Neural progenitor cell (in vitro differentiated cells): ENCODE results near the gene RHBDD1. TPM values are rescaled to one million over a fixed set of nuclear protein-coding genes. Genes with fewer than 3 reads are reported as not detected.

Experiments
- DNase-seq: peaks from one replicate; pipeline ENCODE4 v3.0.0-alpha.2; 2016; ENCODE audit warnings: low spot score
- H2AFZ ChIP-seq: fragments of 200-600 bp; sonication (generic); replicated peaks from 2 replicates; pipeline ENCODE4 v1.6.1; 2016; ENCODE audit warnings: antibody characterized with exemption
- H3F3A ChIP-seq: fragments of 200-600 bp; sonication (generic); 2 replicates; pipeline ENCODE4 v1.6.1; 2016; ENCODE audit warnings: antibody characterized with exemption, low read depth
- H3K27ac ChIP-seq: fragments of 200-600 bp; sonication (generic); 2 replicates; pipeline ENCODE4 v1.5.1; 2016; ENCODE audit warnings: mild to moderate bottlenecking
- H3K27me3 ChIP-seq: fragments of 200-600 bp; sonication (generic); 2 replicates; pipeline ENCODE4 v1.6.1; 2016; ENCODE audit warnings: mild to moderate bottlenecking, moderate library complexity
- H3K36me3 ChIP-seq: fragments of 200-600 bp; sonication (generic); 2 replicates; pipeline ENCODE4 v1.5.1; 2016
- H3K4me1 ChIP-seq: fragments of 200-600 bp; sonication (generic); 2 replicates; pipeline ENCODE4 v1.6.1; 2016; ENCODE audit warnings: mixed run types
- H3K4me2 ChIP-seq: fragments of 200-600 bp; sonication (generic); 2 replicates; pipeline ENCODE4 v1.6.1; 2016
- H3K4me3 ChIP-seq: fragments of 200-600 bp; sonication (generic); 2 replicates; pipeline ENCODE4 v1.5.1; 2016
- H3K79me2 ChIP-seq: fragments of 200-600 bp; sonication (generic); 2 replicates; pipeline ENCODE4 v1.6.1; 2016; ENCODE audit warnings: low read depth
- H3K9ac ChIP-seq: fragments of 200-600 bp; sonication (generic); 2 replicates; pipeline ENCODE4 v1.6.1; 2016
- H3K9me3 ChIP-seq: fragments of 200-600 bp; sonication (generic); 2 replicates; pipeline ENCODE4 v1.5.1; 2016; ENCODE audit warnings: low read depth
- H4K20me1 ChIP-seq: fragments of 200-600 bp; sonication (generic); 2 replicates; pipeline ENCODE4 v1.6.1; 2016; ENCODE audit warnings: low read depth
- H3K27ac Mint-ChIP-seq: 3 replicates; pipeline ENCODE4 v1.8.0; 2021; ENCODE audit warnings: mixed read lengths
- H3K27me3 Mint-ChIP-seq: 2 replicates; pipeline ENCODE4 v1.8.0; 2022; ENCODE audit warnings: low read depth, mild to moderate bottlenecking, inconsistent platforms, moderate library complexity, mixed read lengths; ENCODE audit not compliant: insufficient read depth
- H3K36me3 Mint-ChIP-seq: 3 replicates; pipeline ENCODE4 v1.8.0; 2021; ENCODE audit warnings: mixed read lengths
- H3K4me1 Mint-ChIP-seq: 3 replicates; pipeline ENCODE4 v1.8.0; 2021; ENCODE audit warnings: mixed read lengths
- H3K4me3 Mint-ChIP-seq: 3 replicates; pipeline ENCODE4 v1.8.0; 2021; ENCODE audit warnings: mild to moderate bottlenecking, moderate library complexity, mixed read lengths
- H3K9me3 Mint-ChIP-seq: 3 replicates; pipeline ENCODE4 v1.8.0; 2020; ENCODE audit warnings: mixed read lengths
- EZH2 ChIP-seq: fragments of 200-600 bp; sonication (generic); IDR thresholded peaks from 2 replicates; pipeline ENCODE4 v1.6.1; 2017; ENCODE audit warnings: antibody characterized with exemption, mild to moderate bottlenecking, moderate library complexity
- EZH2phosphoT487 ChIP-seq: fragments of 200-600 bp; sonication (generic); IDR thresholded peaks from 2 replicates; pipeline ENCODE4 v1.6.1; 2017; ENCODE audit warnings: antibody characterized with exemption
- total RNA-seq: library from RNA; depleted of rRNA; stranded (reverse); fragments of >200 nt; gene quantifications from 2 replicates; pipeline ENCODE4 v1.2.3, GENCODE V29; 2015; ENCODE audit warnings: low replicate concordance
- TF ChIP-seq, protein P1 (sequence below): fragments of 200-600 bp; sonication (generic); IDR thresholded peaks from 2 replicates; pipeline ENCODE4 v1.5.1; 2017; ENCODE audit warnings: antibody characterized with exemption, mild to moderate bottlenecking

Gene RHBDD1
- total RNA-seq, 1 donor from 2014 or later = 15.1 TPM

DNA sequence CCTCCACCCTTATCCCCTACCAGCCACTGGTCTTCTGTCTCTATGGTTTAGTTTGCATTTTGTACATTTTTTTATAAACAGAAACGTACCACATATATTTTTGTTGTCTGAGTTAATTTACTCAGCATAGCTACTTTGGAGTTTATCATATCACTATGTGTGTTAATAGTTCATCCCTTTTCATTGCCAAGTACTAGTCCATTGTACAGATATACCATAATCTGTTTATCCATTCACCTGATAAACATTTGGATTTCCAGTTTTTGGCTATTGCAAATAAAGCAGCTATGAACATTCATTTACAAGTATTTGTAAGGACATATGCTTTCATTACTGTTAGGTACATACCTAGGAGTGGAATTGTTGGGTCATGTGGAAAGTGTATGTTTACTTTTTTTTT, 123.6 kb downstream of the RHBDD1 start:
- no peak for DNase-seq
- no peak overlapping the region for H3K9ac ChIP-seq
- no peaks in the 10 kb centered on the region for H3F3A ChIP-seq
- H2AFZ ChIP-seq = no peak overlapping the region
- TF ChIP-seq, protein P1, sequence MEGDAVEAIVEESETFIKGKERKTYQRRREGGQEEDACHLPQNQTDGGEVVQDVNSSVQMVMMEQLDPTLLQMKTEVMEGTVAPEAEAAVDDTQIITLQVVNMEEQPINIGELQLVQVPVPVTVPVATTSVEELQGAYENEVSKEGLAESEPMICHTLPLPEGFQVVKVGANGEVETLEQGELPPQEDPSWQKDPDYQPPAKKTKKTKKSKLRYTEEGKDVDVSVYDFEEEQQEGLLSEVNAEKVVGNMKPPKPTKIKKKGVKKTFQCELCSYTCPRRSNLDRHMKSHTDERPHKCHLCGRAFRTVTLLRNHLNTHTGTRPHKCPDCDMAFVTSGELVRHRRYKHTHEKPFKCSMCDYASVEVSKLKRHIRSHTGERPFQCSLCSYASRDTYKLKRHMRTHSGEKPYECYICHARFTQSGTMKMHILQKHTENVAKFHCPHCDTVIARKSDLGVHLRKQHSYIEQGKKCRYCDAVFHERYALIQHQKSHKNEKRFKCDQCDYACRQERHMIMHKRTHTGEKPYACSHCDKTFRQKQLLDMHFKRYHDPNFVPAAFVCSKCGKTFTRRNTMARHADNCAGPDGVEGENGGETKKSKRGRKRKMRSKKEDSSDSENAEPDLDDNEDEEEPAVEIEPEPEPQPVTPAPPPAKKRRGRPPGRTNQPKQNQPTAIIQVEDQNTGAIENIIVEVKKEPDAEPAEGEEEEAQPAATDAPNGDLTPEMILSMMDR = no peak
- no peak for TF ChIP-seq EZH2
- no peak for TF ChIP-seq EZH2phosphoT487
- H3K4me3 ChIP-seq = no peak overlapping the region
- no peak overlapping the region for H3K27ac ChIP-seq
- H4K20me1 ChIP-seq = no peaks in the 10 kb centered on the region
- no peaks in the 10 kb centered on the region for H3K27me3 ChIP-seq
- Mint-ChIP-seq H3K36me3 (peaks cover 3% of the 10 kb centered on the region), H3K9me3 (peaks cover 9% of the 10 kb centered on the region), H3K4me1 (no peaks in the 10 kb centered on the region), H3K4me3 (no peak overlapping the region), H3K27ac (no peak overlapping the region), H3K27me3 (no peaks in the 10 kb centered on the region)
- H3K79me2 ChIP-seq = no peaks in the 10 kb centered on the region
- peaks cover 5% of the 10 kb centered on the region for H3K4me1 ChIP-seq
- H3K4me2 ChIP-seq = no peak overlapping the region
- H3K36me3 ChIP-seq = no peaks in the 10 kb centered on the region
- H3K9me3 ChIP-seq = no peaks in the 10 kb centered on the region

DNA sequence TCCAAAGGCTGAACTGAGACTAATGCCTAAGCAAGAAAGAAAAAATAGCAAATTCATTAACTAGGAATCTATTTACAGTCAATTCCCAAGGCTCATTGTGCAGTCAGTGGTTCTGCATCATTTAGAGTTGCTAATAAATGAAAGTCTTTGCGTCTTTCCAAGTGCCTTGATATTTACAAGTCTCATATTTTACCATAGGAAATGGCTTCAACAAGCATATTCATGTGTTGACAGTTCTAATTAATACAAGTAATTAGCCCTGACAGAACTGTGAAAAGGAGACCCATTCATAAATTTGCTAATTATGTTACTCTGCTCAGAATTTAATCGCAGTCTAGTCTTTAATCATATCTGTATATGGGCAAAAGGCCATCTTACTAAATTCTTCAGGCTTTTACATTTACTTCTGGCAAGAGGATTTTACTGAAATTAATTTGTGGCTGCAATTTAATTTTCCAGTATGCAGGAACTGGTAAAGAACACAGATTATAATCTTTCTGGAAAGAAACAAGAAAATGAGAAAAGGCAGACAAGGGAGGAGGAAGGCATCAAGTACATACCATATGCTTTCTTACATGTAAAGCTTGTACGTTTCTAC, 126.4 kb downstream of the RHBDD1 start:
- no peak overlapping the region for H3K4me3 Mint-ChIP-seq
- Histone ChIP-seq H3K9me3 (no peaks in the 10 kb centered on the region), H3K79me2 (no peaks in the 10 kb centered on the region), H3K9ac (no peak overlapping the region), H3K27ac (no peak overlapping the region), H2AFZ (no peak overlapping the region), H3K4me3 (no peak overlapping the region), H4K20me1 (no peaks in the 10 kb centered on the region), H3K4me1 (peaks cover 5% of the 10 kb centered on the region), H3F3A (no peaks in the 10 kb centered on the region), H3K4me2 (no peak overlapping the region), H3K27me3 (no peaks in the 10 kb centered on the region), H3K36me3 (no peaks in the 10 kb centered on the region)
- H3K27me3 Mint-ChIP-seq = no peaks in the 10 kb centered on the region
- peaks cover 9% of the 10 kb centered on the region for H3K9me3 Mint-ChIP-seq
- TF ChIP-seq EZH2 = no peak
- TF ChIP-seq, protein P1 = no peak
- no peak for TF ChIP-seq EZH2phosphoT487
- H3K36me3 Mint-ChIP-seq = peaks cover 1% of the 10 kb centered on the region
- H3K4me1 Mint-ChIP-seq = no peaks in the 10 kb centered on the region
- DNase-seq = no peak
- H3K27ac Mint-ChIP-seq = no peak overlapping the region

DNA sequence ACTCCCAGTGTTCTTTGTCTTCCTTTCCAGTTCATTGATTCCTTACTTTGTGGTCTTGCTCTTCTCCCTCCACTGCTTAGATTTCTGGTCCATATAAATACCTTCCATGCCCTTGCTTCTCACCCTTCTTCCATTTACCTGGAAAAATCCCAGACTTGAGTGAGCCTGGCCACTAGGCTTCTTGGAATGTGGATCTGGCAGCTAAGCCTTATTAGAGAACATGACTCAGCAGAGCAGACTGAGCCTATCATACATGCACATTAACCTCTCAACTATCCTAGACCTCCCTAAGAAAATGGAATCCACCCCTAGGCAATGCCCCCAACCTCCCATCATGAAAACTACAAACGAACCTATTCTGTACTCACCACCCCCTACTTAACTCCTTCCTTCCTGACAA, 127.7 kb downstream of the RHBDD1 start:
- Histone ChIP-seq H3K27ac (no peak overlapping the region), H3K4me2 (no peak overlapping the region), H3K4me1 (peaks cover 5% of the 10 kb centered on the region), H3K79me2 (no peaks in the 10 kb centered on the region), H2AFZ (no peak overlapping the region), H3F3A (no peaks in the 10 kb centered on the region), H3K4me3 (no peak overlapping the region), H3K27me3 (no peaks in the 10 kb centered on the region), H3K36me3 (no peaks in the 10 kb centered on the region), H4K20me1 (no peaks in the 10 kb centered on the region), H3K9me3 (no peaks in the 10 kb centered on the region), H3K9ac (no peak overlapping the region)
- H3K36me3 Mint-ChIP-seq = no peaks in the 10 kb centered on the region
- H3K4me1 Mint-ChIP-seq = no peaks in the 10 kb centered on the region
- DNase-seq = peak; percentile 19
- no peaks in the 10 kb centered on the region for H3K27me3 Mint-ChIP-seq
- no peak overlapping the region for H3K4me3 Mint-ChIP-seq
- no peak for TF ChIP-seq EZH2
- no peak for TF ChIP-seq EZH2phosphoT487
- TF ChIP-seq, protein P1 = no peak
- peaks cover 4% of the 10 kb centered on the region for H3K9me3 Mint-ChIP-seq
- no peak overlapping the region for H3K27ac Mint-ChIP-seq
